H9 (cell line): ENCODE results near the gene ZNF664. TPM values are rescaled to one million over a fixed set of nuclear protein-coding genes. Genes with fewer than 3 reads are reported as not detected.

Experiments used
- DNase-seq: peaks from one replicate; pipeline ENCODE4 v3.0.0-alpha.2; 2017
- H2AFZ ChIP-seq: one replicate; pipeline ENCODE4 v1.6.1; 2013; ENCODE audit warnings: mild to moderate bottlenecking, low read length, control low read depth, moderate library complexity
- H2AK5ac ChIP-seq: 2 replicates; pipeline ENCODE4 v1.6.1; 2013; ENCODE audit warnings: low read length, control low read depth, mixed read lengths; ENCODE audit not compliant: insufficient read length
- H2BK120ac ChIP-seq: one replicate; pipeline ENCODE4 v1.6.1; 2013; ENCODE audit warnings: low read depth, mild to moderate bottlenecking, low read length, control low read depth, inconsistent platforms; ENCODE audit not compliant: poor library complexity, severe bottlenecking
- H2BK12ac ChIP-seq: 2 replicates; pipeline ENCODE4 v1.6.1; 2013; ENCODE audit warnings: low read length, control low read depth, mixed read lengths, low read depth; ENCODE audit not compliant: insufficient read length
- H2BK15ac ChIP-seq: 2 replicates; pipeline ENCODE4 v1.6.1; 2013; ENCODE audit warnings: low read depth, low read length, control low read depth
- H2BK20ac ChIP-seq: one replicate; pipeline ENCODE4 v1.6.1; 2013; ENCODE audit warnings: low read depth, mild to moderate bottlenecking, low read length, control low read depth, inconsistent platforms; ENCODE audit not compliant: poor library complexity, severe bottlenecking
- H2BK5ac ChIP-seq: 2 replicates; pipeline ENCODE4 v1.6.1; 2013; ENCODE audit warnings: low read length, control low read depth, mixed read lengths; ENCODE audit not compliant: insufficient read length
- H3K14ac ChIP-seq: 2 replicates; pipeline ENCODE4 v1.6.1; 2013; ENCODE audit warnings: low read length, control low read depth; ENCODE audit not compliant: insufficient read depth
- H3K18ac ChIP-seq: 2 replicates; pipeline ENCODE4 v1.6.1; 2013; ENCODE audit warnings: low read depth, mild to moderate bottlenecking, mixed read lengths, low read length, control low read depth; ENCODE audit not compliant: insufficient read length
- H3K23ac ChIP-seq: 2 replicates; pipeline ENCODE4 v1.6.1; 2013; ENCODE audit warnings: low read length, control low read depth, mixed read lengths, low read depth; ENCODE audit not compliant: insufficient read length
- H3K23me2 ChIP-seq: 2 replicates; pipeline ENCODE4 v1.6.1; 2013; ENCODE audit warnings: low read depth, mild to moderate bottlenecking, mixed read lengths, low read length, control low read depth; ENCODE audit not compliant: insufficient read length, poor library complexity, severe bottlenecking
- H3K27ac ChIP-seq: 2 replicates; pipeline ENCODE4 v1.5.1; 2013; ENCODE audit warnings: low read length, control low read depth, mixed read lengths, low read depth; ENCODE audit not compliant: insufficient read length
- H3K27me3 ChIP-seq: 2 replicates; pipeline ENCODE4 v1.6.1; 2013; ENCODE audit warnings: low read length, control low read depth, inconsistent platforms; ENCODE audit not compliant: insufficient read depth
- H3K4ac ChIP-seq: 2 replicates; pipeline ENCODE4 v1.6.1; 2013; ENCODE audit warnings: low read depth, mild to moderate bottlenecking, control low read depth, inconsistent platforms, low read length, moderate library complexity
- H3K4me1 ChIP-seq: 2 replicates; pipeline ENCODE4 v1.6.1; 2013; ENCODE audit warnings: low read length, control low read depth, inconsistent platforms; ENCODE audit not compliant: insufficient read depth
- H3K4me2 ChIP-seq: 2 replicates; pipeline ENCODE4 v1.6.1; 2013; ENCODE audit warnings: low read length, control low read depth, mixed read lengths; ENCODE audit not compliant: insufficient read length, insufficient read depth
- H3K56ac ChIP-seq: 2 replicates; pipeline ENCODE4 v1.6.1; 2013; ENCODE audit warnings: low read depth, mild to moderate bottlenecking, mixed read lengths, low read length, control low read depth; ENCODE audit not compliant: insufficient read length
- H3K79me1 ChIP-seq: 2 replicates; pipeline ENCODE4 v1.6.1; 2013; ENCODE audit warnings: low read depth, mild to moderate bottlenecking, moderate library complexity, low read length, control low read depth, inconsistent platforms; ENCODE audit not compliant: insufficient read depth, poor library complexity, severe bottlenecking
- H3K79me2 ChIP-seq: 2 replicates; pipeline ENCODE4 v1.6.1; 2013; ENCODE audit warnings: low read length, control low read depth, inconsistent platforms; ENCODE audit not compliant: insufficient read depth
- H3K9ac ChIP-seq: 2 replicates; pipeline ENCODE4 v1.6.1; 2013; ENCODE audit warnings: low read length, control low read depth, mixed read lengths; ENCODE audit not compliant: insufficient read length; ENCODE audit errors: extremely low read depth
- H3K9me3 ChIP-seq: one replicate; pipeline ENCODE4 v1.6.1; 2013; ENCODE audit warnings: low read depth, low read length, inconsistent platforms; ENCODE audit not compliant: control insufficient read depth
- H3T11ph ChIP-seq: one replicate; pipeline ENCODE4 v1.6.1; 2013; ENCODE audit warnings: mild to moderate bottlenecking, low read length, control low read depth, inconsistent platforms
- H4K20me1 ChIP-seq: one replicate; pipeline ENCODE4 v1.6.1; 2013; ENCODE audit not compliant: control insufficient read depth, insufficient read length, insufficient read depth
- H4K5ac ChIP-seq: 2 replicates; pipeline ENCODE4 v1.6.1; 2013; ENCODE audit warnings: low read depth, mild to moderate bottlenecking, mixed read lengths, low read length, control low read depth; ENCODE audit not compliant: insufficient read length
- H4K8ac ChIP-seq: replicated peaks from 2 replicates; pipeline ENCODE4 v1.6.1; 2013; ENCODE audit warnings: low read length, control low read depth, mixed read lengths, low read depth; ENCODE audit not compliant: insufficient read length
- H4K91ac ChIP-seq: 2 replicates; pipeline ENCODE4 v1.6.1; 2013; ENCODE audit warnings: low read depth, mild to moderate bottlenecking, moderate library complexity, mixed read lengths, low read length, control low read depth; ENCODE audit not compliant: insufficient read length
- H3K27ac Mint-ChIP-seq, 3 experiments: 2 replicates in 2 of 3; 3 replicates in 1 of 3; pipeline ENCODE4 v1.8.0; 2020 to 2021; ENCODE audit warnings: mixed read lengths in 3 of 3, mild to moderate bottlenecking in 1 of 3, moderate library complexity in 1 of 3
- H3K27me3 Mint-ChIP-seq: 2 replicates; pipeline ENCODE4 v1.8.0; 2021; ENCODE audit warnings: low read depth, mild to moderate bottlenecking, moderate library complexity, mixed read lengths
- H3K36me3 Mint-ChIP-seq, 3 experiments: 2 replicates in 2 of 3; 3 replicates in 1 of 3; pipeline ENCODE4 v1.8.0; 2020 to 2021; ENCODE audit warnings: low read depth in 3 of 3, mixed read lengths in 3 of 3; ENCODE audit not compliant: insufficient read depth in 1 of 3
- H3K4me1 Mint-ChIP-seq, 2 experiments: 2 replicates each; pipeline ENCODE4 v1.8.0; 2020; ENCODE audit warnings: mixed read lengths in 2 of 2
- H3K4me3 Mint-ChIP-seq, 2 experiments: 2 replicates in 1 of 2; 3 replicates in 1 of 2; pipeline ENCODE4 v1.8.0; 2020 to 2021; ENCODE audit warnings: mild to moderate bottlenecking in 2 of 2, mixed read lengths in 2 of 2, moderate library complexity in 1 of 2
- H3K9me3 Mint-ChIP-seq, 2 experiments: 2 replicates in 1 of 2; 3 replicates in 1 of 2; pipeline ENCODE4 v1.8.0; 2020; ENCODE audit warnings: mild to moderate bottlenecking in 2 of 2, mixed read lengths in 2 of 2, moderate library complexity in 1 of 2
- WGBS: extraction: QIAGEN DNeasy Blood & Tissue Kit; methylation state at CpG from one replicate; pipeline ENCODE4 v1.1.7; 2013; ENCODE audit warnings: missing lambda C conversion rate, low lambda C conversion rate, mixed read lengths; ENCODE audit not compliant: insufficient read length; ENCODE audit errors: extremely low coverage; 5-methylcytosine and 5-hydroxymethylcytosine counted together
- total RNA-seq: library from RNA; stranded (reverse); gene quantifications from 2 replicates; pipeline ENCODE4 v1.2.1, GENCODE V29; 2021
- TF ChIP-seq, protein P1 (sequence below): fragments of 200-600 bp; sonication (generic); conservative IDR thresholded peaks from 3 replicates; pipeline ENCODE4 v1.8.0; 2021; ENCODE audit warnings: antibody characterized with exemption, mild to moderate bottlenecking

Gene ZNF664
- total RNA-seq, 1 experiment from 2014 or later = 29.5 TPM

DNA sequence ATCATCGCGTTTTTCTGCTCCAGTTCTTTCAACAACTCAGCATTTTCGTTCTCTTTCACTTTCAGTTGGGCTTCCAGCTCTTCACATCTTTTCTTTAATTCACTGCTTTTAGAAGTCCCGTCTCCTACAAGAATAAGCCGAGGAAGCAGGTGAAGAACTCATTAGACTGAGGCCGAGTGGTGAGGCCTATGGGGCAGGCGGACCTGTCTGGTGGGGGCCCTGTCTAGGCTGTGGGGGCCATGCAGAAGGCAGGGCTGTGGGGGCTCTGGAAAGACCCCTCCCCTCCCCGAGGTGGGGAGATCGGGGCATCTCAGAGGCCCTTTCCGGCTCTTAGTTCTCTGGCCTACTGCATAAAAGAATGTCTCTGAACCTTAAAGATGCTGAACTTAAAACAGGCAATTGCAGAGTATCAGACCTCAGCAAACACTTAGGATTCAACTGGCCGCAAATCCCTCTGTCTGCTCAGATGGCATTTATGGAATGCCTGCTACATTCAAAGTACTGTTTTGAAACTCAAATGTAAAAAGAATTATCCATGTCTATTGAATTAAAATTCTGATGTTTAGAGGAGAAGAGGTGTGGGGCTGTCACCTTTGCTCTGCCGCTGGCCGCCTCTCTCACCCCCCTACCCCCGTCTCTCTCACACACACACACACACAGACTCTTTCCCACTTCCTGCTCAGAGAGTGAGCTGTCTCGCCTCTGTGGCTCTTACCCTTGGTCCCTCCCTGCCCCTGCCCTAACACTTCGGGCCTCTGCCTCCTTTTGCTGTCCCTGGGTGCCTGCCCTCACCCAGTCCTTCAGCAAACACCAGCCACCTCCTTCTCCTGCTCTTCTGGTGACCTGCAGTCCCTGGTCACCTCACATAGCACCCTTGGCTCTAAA lies 35.1 kb upstream of the ZNF664 start:
- Histone ChIP-seq H4K20me1 (no peaks in the 10 kb centered on the region), H3K9me3 (no peaks in the 10 kb centered on the region), H3K9ac (no peak overlapping the region), H4K5ac (no peak overlapping the region), H2BK120ac (no peak overlapping the region), H3K56ac (no peak overlapping the region), H3K27me3 (no peaks in the 10 kb centered on the region), H3K79me1 (no peaks in the 10 kb centered on the region), H2AK5ac (no peak overlapping the region), H3T11ph (no peak overlapping the region), H4K91ac (no peak overlapping the region), H2AFZ (no peak overlapping the region), H3K79me2 (no peaks in the 10 kb centered on the region), H2BK5ac (no peak overlapping the region), H2BK12ac (no peak overlapping the region), H3K18ac (no peak overlapping the region), H3K14ac (no peak overlapping the region), H2BK15ac (no peak overlapping the region), H3K4me1 (no peaks in the 10 kb centered on the region), H3K27ac (no peak overlapping the region), H2BK20ac (no peak overlapping the region), H4K8ac (no peak overlapping the region), H3K4me2 (no peak overlapping the region), H3K4ac (no peak overlapping the region), H3K23ac (no peak overlapping the region), H3K23me2 (no peaks in the 10 kb centered on the region)
- H3K4me1 Mint-ChIP-seq = peaks cover 0 to 4% of the 10 kb centered on the region in 2 experiments; a peak in 2 of 4 replicates
- peaks cover 0 to 4% (median 0%) of the 10 kb centered on the region in 3 experiments; a peak in 1 of 7 replicates for H3K36me3 Mint-ChIP-seq
- H3K27ac Mint-ChIP-seq = peak overlapping the region in 1 of 3 experiments; percentile 32; a peak in 2 of 7 replicates
- no peak overlapping the region for H3K4me3 Mint-ChIP-seq
- DNase-seq = no peak
- peaks cover 88% of the 10 kb centered on the region for H3K27me3 Mint-ChIP-seq
- TF ChIP-seq, protein P1, sequence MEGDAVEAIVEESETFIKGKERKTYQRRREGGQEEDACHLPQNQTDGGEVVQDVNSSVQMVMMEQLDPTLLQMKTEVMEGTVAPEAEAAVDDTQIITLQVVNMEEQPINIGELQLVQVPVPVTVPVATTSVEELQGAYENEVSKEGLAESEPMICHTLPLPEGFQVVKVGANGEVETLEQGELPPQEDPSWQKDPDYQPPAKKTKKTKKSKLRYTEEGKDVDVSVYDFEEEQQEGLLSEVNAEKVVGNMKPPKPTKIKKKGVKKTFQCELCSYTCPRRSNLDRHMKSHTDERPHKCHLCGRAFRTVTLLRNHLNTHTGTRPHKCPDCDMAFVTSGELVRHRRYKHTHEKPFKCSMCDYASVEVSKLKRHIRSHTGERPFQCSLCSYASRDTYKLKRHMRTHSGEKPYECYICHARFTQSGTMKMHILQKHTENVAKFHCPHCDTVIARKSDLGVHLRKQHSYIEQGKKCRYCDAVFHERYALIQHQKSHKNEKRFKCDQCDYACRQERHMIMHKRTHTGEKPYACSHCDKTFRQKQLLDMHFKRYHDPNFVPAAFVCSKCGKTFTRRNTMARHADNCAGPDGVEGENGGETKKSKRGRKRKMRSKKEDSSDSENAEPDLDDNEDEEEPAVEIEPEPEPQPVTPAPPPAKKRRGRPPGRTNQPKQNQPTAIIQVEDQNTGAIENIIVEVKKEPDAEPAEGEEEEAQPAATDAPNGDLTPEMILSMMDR = no peak
- H3K9me3 Mint-ChIP-seq = peaks cover 4 to 5% of the 10 kb centered on the region in 2 experiments; a peak in 4 of 5 replicates
- no CpG with 5 or more reads among the region's 16 CpGs for WGBS
